ENCODE data around the gene GLT8D1. TPM values are rescaled to one million over a fixed set of nuclear protein-coding genes. Genes with fewer than 3 reads are reported as not detected.

The GLT8D1 gene
- total and polyA plus RNA-seq, 2 of the 13 experiments (the other 11 are each of a cell fraction or from before 2014, with no cell fraction given) = 110 to 121 TPM

DNA sequence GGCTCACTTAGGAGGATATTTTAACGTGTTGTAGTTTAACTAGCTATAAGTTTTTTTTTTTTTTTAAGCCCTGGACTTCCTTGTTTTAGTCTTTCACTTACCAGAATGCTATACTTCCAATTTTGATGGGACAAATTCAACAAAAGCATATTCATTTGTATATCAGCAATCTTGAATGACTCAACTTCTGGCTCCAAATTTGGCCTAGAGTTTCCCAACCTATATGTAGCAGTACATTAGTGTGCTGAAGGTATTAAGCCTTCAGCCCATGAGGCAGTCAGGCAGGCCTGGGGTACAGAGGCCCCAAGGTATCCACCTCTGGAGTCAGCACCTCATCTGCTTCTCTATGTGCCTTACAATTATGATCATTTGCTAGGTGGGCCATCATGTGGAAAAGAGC, 25.8 kb downstream of the GLT8D1 start:
- TF ChIP-seq CC2D1A (CRISPR knock-in tag; IDR thresholded peaks at IDR 0.05) (no peak), ZNF558 (CRISPR knock-in tag; IDR thresholded peaks at IDR 0.05; ENCODE audit: borderline replicate concordance) (no peak), NFE2L2 (IDR thresholded peaks at IDR 0.05; ENCODE audit: low read length) (no peak), BCLAF1 (IDR thresholded peaks at IDR 0.05) (no peak), SRSF1 (optimal IDR thresholded peaks at IDR 0.05; ENCODE audit: low read depth, low read length) (no peak), ZNF280B (CRISPR knock-in tag; IDR thresholded peaks at IDR 0.05; ENCODE audit: borderline replicate concordance) (no peak), SP2 (CRISPR knock-in tag; IDR thresholded peaks at IDR 0.05) (no peak), THRA (CRISPR knock-in tag; IDR thresholded peaks at IDR 0.05; ENCODE audit: borderline replicate concordance) (no peak), ZNF775 (CRISPR knock-in tag; IDR thresholded peaks at IDR 0.05; ENCODE audit: borderline replicate concordance) (no peak), CAMTA2 (CRISPR knock-in tag; IDR thresholded peaks at IDR 0.05; ENCODE audit: borderline replicate concordance) (no peak), ZNF414 (CRISPR knock-in tag; IDR thresholded peaks at IDR 0.05) (no peak), RFXAP (CRISPR knock-in tag; IDR thresholded peaks at IDR 0.05; ENCODE audit: borderline replicate concordance) (no peak)
- no peak overlapping the region for H3K9ac ChIP-seq (ENCODE audit: insufficient read depth, low read depth, low read length)
- POLR2A ChIA-PET = no interaction called here
- no peak overlapping the region for H3K4me2 ChIP-seq (ENCODE audit: low read depth, low read length)
- CTCF ChIA-PET (ENCODE audit: low intra/inter-chr PET ratio, low total read pairs) = no interaction called here
- H3K36me3 ChIP-seq (replicated peaks in 1 of 2; ENCODE audit: control insufficient read depth in 1 of 2, insufficient read depth in 2 of 2, low read length in 2 of 2) = peaks cover 7 to 43% of the 10 kb centered on the region in 2 experiments
- WGBS (ENCODE audit: low lambda C conversion rate) = 94% methylated on average over 1 of the region's 1 CpG
- H3K4me3 ChIP-seq (replicated peaks in 1 of 3; ENCODE audit: insufficient read depth in 1 of 3, low read depth in 2 of 3, low read length in 3 of 3) = no peak overlapping the region
- in situ Hi-C loops (cut with HindIII; ENCODE audit: extremely low pct_ligation_motif_present, low pct_unique_long_range_greater_than_20kb) = loop anchor here (10.0 kb wide), 1 partner anchor 225 kb away; the partner anchor contains the start of genes NISCH and TNNC1
- peaks cover 66% of the 10 kb centered on the region for H3K4me1 ChIP-seq (ENCODE audit: insufficient read depth, low read length)
- H4K20me1 ChIP-seq (ENCODE audit: insufficient read depth, low read length) = no peaks in the 10 kb centered on the region
- H2AFZ ChIP-seq (ENCODE audit: low read length) = no peak overlapping the region
- no peaks in the 10 kb centered on the region for H3K9me3 ChIP-seq (ENCODE audit: low read length)
- DNase-seq (ENCODE audit: low spot score) (no peak), FAIRE-seq (no peak), ATAC-seq (no peak)
- no peaks in the 10 kb centered on the region for H3K27me3 ChIP-seq (ENCODE audit: control insufficient read depth in 1 of 2, insufficient read depth in 2 of 2, low read length in 2 of 2)
- intact Hi-C loops (cut with micrococcal nuclease; ENCODE audit: unreplicated experiment) = no loop called here
- no TSS peak for BruUV-seq (replicated peaks)
- no peak overlapping the region for H3K27ac ChIP-seq (ENCODE audit: extremely low read length, insufficient read depth, low read length)
- peaks cover 46% of the 10 kb centered on the region for H3K79me2 ChIP-seq (ENCODE audit: insufficient read depth, low read length)

Data from HepG2 (cell line).